HUES64 (cell line): Measurements from ENCODE around the gene ODC1.

Experiments used
- H3K27ac ChIP-seq: 2 replicates; pipeline ENCODE4 v1.7.0; 2013; ENCODE audit warnings: low read depth, low read length, inconsistent platforms
- H3K27me3 ChIP-seq: 2 replicates; pipeline ENCODE4 v1.6.1; 2013; ENCODE audit warnings: mild to moderate bottlenecking, low read length; ENCODE audit not compliant: insufficient read depth
- H3K36me3 ChIP-seq: 2 replicates; pipeline ENCODE4 v1.6.1; 2013; ENCODE audit warnings: mild to moderate bottlenecking, low read length; ENCODE audit not compliant: insufficient read depth
- H3K4me1 ChIP-seq: 2 replicates; pipeline ENCODE4 v1.6.1; 2013; ENCODE audit warnings: mild to moderate bottlenecking, low read length, moderate library complexity; ENCODE audit not compliant: insufficient read depth
- H3K4me3 ChIP-seq: 2 replicates; pipeline ENCODE4 v1.5.1; 2013; ENCODE audit warnings: mild to moderate bottlenecking, low read length, moderate library complexity
- H3K9ac ChIP-seq: 2 replicates; pipeline ENCODE4 v1.6.1; 2013; ENCODE audit warnings: mild to moderate bottlenecking, low read depth, low read length
- H3K9me3 ChIP-seq: 2 replicates; pipeline ENCODE4 v1.6.1; 2013; ENCODE audit warnings: low read depth, low read length; ENCODE audit not compliant: insufficient read depth
- WGBS: fragments of 150-250, 120-280 bp; methylation state at CpG from one replicate; pipeline ENCODE4 v1.1.7; 2013; ENCODE audit warnings: missing lambda C conversion rate; 5-methylcytosine and 5-hydroxymethylcytosine counted together

ODC1 gene

DNA sequence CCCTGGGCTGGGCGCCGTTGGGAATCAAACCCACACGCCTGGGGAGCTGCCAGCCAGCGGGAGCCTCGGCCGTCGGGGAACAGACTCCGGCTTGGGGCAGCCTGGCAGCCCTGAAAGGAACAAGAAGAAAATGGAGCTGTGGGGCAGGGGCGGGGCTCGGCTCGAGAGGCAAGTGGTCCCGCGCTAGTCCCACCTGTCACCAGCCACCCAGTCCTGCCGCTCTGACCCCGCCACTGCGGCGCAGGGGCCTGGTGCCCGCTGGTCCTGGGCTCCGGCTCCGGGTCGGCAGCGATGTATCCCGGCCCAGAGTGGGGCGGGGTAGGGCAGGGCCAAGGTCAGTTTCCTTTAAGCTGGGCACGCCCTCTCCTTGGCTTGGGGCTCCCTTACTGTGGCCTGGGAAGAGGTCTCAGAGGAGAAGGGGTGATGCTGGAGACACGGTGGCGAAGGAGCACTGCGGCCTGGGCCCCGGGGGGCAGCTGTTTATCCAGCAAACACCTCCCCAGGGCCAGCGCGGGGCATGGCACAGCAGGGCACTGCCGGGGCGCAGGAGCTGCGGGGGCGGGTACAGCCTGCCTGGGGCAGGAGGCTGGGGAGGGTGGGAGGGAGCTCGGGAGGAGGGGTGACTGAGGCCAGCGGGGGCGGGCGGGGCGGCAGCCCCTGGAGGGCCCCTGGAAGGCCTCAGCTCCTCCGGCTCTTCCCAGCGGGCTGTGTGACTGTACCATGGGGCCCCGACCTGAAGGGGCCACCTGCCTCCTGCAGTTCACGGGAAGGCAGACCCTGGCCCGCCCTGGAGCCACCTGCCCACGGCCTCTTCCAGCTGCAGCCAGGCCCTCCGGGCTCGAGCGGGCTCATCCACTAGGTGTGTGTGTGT lies 15.6 kb downstream of the ODC1 start:
- Histone ChIP-seq H3K27me3 (peaks cover 10% of the 10 kb centered on the region; the same call in 1 of the 2 replicates), H3K27ac (no peak overlapping the region), H3K9me3 (no peaks in the 10 kb centered on the region), H3K9ac (no peak overlapping the region), H3K4me1 (no peaks in the 10 kb centered on the region), H3K4me3 (peak overlapping the region; percentile 56), H3K36me3 (no peaks in the 10 kb centered on the region)
- 40% methylated on average over 43 of the region's 49 CpGs for WGBS

- Histone ChIP-seq H3K27ac (no peak overlapping the region), H3K9ac (no peak overlapping the region), H3K36me3 (no peaks in the 10 kb centered on the region), H3K4me3 (peak overlapping the region; percentile 56), H3K27me3 (peaks cover 10% of the 10 kb centered on the region; the same call in 1 of the 2 replicates), H3K4me1 (no peaks in the 10 kb centered on the region), H3K9me3 (no peaks in the 10 kb centered on the region)
- WGBS: 81% methylated on average over 16 of the region's 16 CpGs
Measured at GRCh38 chr2:10431797-10432196, 16.3 kb downstream of the ODC1 start.

DNA sequence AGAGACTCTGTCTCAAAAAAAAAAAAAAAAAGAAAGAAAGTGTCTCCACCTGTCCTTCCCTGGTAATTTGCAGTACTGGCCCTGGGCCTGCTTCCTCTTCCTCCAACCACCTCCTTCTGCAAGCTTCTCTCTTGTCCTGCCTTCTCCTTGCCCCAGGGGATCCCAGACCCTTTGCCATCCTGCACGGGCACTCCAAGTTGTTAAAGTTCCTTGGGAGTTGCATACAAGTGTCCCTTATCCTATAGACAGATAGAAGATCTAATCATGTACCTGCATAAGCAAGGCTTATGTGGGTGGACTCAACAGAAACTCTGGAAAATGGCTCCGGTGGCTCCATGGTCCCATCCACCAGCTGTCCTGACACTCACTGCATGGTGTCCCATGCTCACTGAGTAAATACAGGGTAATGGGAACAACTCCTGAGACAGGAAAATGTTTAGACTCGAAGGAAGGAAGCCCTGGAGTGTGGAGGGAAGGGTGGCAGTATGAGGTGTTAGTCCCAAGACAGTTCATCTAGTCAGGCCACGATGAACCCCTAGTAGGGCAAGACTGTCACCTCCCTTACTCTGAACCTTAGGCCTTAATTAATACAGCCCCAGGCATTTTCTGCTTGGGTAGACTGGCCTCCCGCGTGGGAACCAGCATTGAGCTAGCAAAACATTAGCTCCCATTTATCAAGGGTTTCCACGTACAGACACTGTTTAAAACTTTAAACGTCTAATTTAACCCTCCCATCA lies 17.1 kb downstream of the ODC1 start:
- Histone ChIP-seq H3K9ac (no peak overlapping the region), H3K9me3 (no peaks in the 10 kb centered on the region), H3K36me3 (no peaks in the 10 kb centered on the region), H3K4me3 (no peak overlapping the region), H3K4me1 (no peaks in the 10 kb centered on the region), H3K27me3 (peaks cover 10% of the 10 kb centered on the region; the same call in 1 of the 2 replicates), H3K27ac (no peak overlapping the region)
- WGBS: 89% methylated on average over 8 of the region's 8 CpGs

DNA sequence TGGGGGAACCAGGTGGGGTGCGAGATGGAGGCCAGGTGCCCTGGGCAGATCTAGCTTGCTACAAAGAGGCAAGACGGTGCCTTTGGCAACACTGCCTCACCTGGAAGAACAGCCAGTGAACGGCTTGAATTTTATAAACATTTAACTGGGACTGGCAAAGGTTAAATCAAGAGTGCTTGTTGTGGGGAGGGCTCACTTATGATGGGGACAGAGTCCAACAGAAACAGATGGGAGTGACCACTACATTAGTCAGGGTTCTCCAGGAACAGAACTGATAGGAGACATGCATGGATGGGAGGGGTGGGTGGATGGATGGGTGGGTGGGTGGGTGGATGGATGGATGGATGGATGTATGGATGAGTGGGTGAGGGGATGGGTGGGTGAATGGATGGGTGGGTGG lies 19.2 kb downstream of the ODC1 start:
- Histone ChIP-seq H3K36me3 (no peaks in the 10 kb centered on the region), H3K27ac (no peak overlapping the region), H3K27me3 (peaks cover 10% of the 10 kb centered on the region; the same call in 1 of the 2 replicates), H3K9me3 (no peaks in the 10 kb centered on the region), H3K9ac (no peak overlapping the region), H3K4me1 (no peaks in the 10 kb centered on the region), H3K4me3 (no peak overlapping the region)
- 90% methylated on average over 3 of the region's 3 CpGs for WGBS

DNA sequence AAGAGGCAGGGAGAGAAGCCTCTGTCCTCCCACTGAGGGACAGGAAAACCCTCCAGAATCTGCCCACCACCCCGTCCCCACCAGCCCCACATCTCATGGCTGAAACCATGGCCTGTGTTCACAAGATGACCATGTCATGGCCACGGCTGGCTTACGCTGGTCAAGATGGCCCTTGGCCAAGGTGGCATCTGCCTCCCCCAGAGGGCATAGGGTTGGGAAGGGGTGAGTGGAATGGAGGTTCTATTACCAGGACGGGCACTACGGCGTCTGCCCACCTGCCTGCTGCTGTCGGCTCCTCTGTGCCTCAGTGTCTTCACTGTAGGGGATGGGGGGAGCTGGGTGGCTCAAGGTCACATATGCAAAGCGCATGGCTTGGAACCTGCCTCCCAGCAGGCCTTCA lies 19.8 kb downstream of the ODC1 start:
- H3K9ac ChIP-seq: no peak overlapping the region
- no peak overlapping the region for H3K4me3 ChIP-seq
- no peaks in the 10 kb centered on the region for H3K9me3 ChIP-seq
- peaks cover 10% of the 10 kb centered on the region; the same call in 1 of the 2 replicates for H3K27me3 ChIP-seq
- no peaks in the 10 kb centered on the region for H3K36me3 ChIP-seq
- 97% methylated on average over 8 of the region's 8 CpGs for WGBS
- no peaks in the 10 kb centered on the region for H3K4me1 ChIP-seq
- no peak overlapping the region for H3K27ac ChIP-seq

- H3K9me3 ChIP-seq: no peaks in the 10 kb centered on the region
- no peak overlapping the region for H3K9ac ChIP-seq
- no peaks in the 10 kb centered on the region for H3K4me1 ChIP-seq
- peaks cover 10% of the 10 kb centered on the region; the same call in 1 of the 2 replicates for H3K27me3 ChIP-seq
- 93% methylated on average over 17 of the region's 17 CpGs for WGBS
- no peak overlapping the region for H3K27ac ChIP-seq
- no peak overlapping the region for H3K4me3 ChIP-seq
- no peaks in the 10 kb centered on the region for H3K36me3 ChIP-seq
Measured at GRCh38 chr2:10427618-10427949, 20.5 kb downstream of the ODC1 start.

DNA sequence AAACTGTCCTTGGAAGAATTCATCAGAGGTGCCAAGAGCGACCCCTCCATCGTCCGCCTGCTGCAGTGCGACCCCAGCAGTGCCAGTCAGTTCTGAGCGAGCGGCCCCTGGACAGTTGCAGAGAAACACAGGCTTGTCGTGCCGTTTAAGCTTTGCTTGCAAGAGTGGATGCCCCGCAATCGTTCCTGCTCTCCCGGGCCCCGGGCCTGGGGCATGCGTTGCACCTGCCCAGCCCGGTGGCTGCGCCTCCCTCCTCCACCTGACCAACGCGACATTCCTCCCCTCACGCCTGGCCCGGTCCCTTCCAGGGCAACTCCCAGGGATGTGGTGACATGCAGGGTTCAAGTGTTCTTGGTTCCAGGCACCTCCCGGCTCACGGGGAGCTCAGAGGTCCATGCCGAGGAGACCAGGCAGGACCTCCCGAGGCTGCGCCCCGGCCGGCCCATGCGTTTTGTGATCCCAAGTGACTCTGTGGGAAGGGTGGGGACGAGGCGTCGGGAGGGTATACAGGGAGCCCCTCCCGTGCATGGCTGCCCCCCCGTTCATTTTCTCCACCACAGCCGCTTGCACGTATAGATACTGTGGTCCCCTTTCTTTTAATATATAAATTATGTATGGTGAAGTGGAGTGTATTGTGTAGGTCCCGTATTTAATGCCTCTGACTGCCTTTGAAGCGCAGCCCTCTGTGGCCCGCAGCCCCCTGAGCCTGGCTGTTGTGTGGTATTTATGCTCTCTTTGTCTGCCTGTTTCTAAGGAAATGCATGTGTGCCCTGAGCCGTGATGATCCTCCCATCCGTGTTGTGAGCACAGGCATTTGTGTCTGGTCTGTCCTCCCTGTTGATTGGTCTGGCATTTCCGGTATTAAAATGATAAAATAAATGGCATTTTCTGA lies 21.2 kb downstream of the ODC1 start:
- 95% methylated on average over 37 of the region's 40 CpGs for WGBS
- Histone ChIP-seq H3K36me3 (no peaks in the 10 kb centered on the region), H3K4me1 (no peaks in the 10 kb centered on the region)

GRCh38 chr2:10425699-10426098 lies 22.4 kb downstream of the ODC1 start:
- no peak overlapping the region for H3K4me3 ChIP-seq
- H3K27me3 ChIP-seq: no peaks in the 10 kb centered on the region
- H3K4me1 ChIP-seq: no peaks in the 10 kb centered on the region
- 82% methylated on average over 10 of the region's 10 CpGs for WGBS
- no peak overlapping the region for H3K27ac ChIP-seq
- no peaks in the 10 kb centered on the region for H3K9me3 ChIP-seq
- no peaks in the 10 kb centered on the region for H3K36me3 ChIP-seq
- no peak overlapping the region for H3K9ac ChIP-seq

More for the DNA sequence above, 21.2 kb downstream of the ODC1 start:
- Histone ChIP-seq H3K9ac (no peak overlapping the region), H3K27ac (no peak overlapping the region), H3K4me3 (no peak overlapping the region), H3K9me3 (no peaks in the 10 kb centered on the region), H3K27me3 (peaks cover 7% of the 10 kb centered on the region; the same call in 1 of the 2 replicates)

DNA sequence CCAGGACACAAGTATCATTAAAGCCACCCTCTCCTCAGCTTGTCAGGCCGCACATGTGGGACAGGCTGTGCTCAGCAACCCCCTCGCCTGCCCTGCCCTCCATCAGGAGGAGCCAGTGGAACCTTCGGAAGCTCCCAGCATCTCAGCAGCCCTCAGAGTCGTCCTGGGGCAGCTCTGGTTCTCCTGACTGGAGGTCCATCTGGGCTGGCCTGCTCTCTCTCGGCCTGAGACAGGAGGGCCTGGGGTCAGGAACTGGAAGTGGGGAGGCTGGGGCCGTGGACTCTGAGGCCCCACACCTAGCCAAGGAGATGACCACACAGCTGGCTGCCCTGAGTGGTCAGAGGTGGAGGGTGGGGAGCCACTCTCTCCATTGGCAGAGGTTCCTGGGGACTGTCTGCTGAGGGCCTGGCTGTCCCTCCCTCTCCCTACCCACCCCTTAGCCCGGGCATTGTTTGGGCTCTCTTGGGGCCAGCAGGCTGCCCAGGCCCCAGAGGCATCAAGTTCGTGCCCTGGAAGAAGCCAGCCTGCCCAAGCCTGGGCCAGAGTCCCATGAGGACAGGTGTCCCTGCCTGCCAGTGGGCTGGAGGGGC lies 23.1 kb downstream of the ODC1 start:
- Histone ChIP-seq H3K36me3 (no peaks in the 10 kb centered on the region), H3K27ac (no peak overlapping the region), H3K9ac (no peak overlapping the region), H3K27me3 (no peaks in the 10 kb centered on the region), H3K9me3 (no peaks in the 10 kb centered on the region), H3K4me3 (no peak overlapping the region), H3K4me1 (no peaks in the 10 kb centered on the region)
- WGBS: 92% methylated on average over 8 of the region's 8 CpGs

- H3K4me3 ChIP-seq: no peak overlapping the region
- H3K9me3 ChIP-seq: no peaks in the 10 kb centered on the region
- H3K36me3 ChIP-seq: no peaks in the 10 kb centered on the region
- H3K4me1 ChIP-seq: no peaks in the 10 kb centered on the region
- 89% methylated on average over 11 of the region's 11 CpGs for WGBS
- H3K9ac ChIP-seq: no peak overlapping the region
- H3K27ac ChIP-seq: no peak overlapping the region
- no peaks in the 10 kb centered on the region for H3K27me3 ChIP-seq
Measured at GRCh38 chr2:10424051-10424450, 24.1 kb downstream of the ODC1 start.
